Right hindlimb (tissue), 1 donor: ENCODE data around the gene RAB11FIP4.
"Not testable (repeated sequence)": the region's sequence is repeated elsewhere in the genome, so short reads cannot be mapped to it uniquely, and the experiment has no call there.

Experiments
- DNase-seq: peaks from one replicate; pipeline ENCODE4 v3.0.0-alpha.2; 2018

The RAB11FIP4 gene

GRCh38 chr17:31391496-31391949, at the start of gene RAB11FIP4:
RAB11FIP4 (plus strand) TSS chr17:31391675; CDS start chr17:31391853, 178 bp downstream.
- peak; percentile 48 for DNase-seq

GRCh38 chr17:31345191-31345747, 46.2 kb upstream of the RAB11FIP4 start:
- DNase-seq, result not testable (repeated sequence)

- no peak for DNase-seq
Observed at GRCh38 chr17:31349454-31349853, 42.0 kb upstream of the RAB11FIP4 start.

GRCh38 chr17:31355935-31356334, 35.5 kb upstream of the RAB11FIP4 start:
- DNase-seq, result no peak

- no peak for DNase-seq
Observed at GRCh38 chr17:31357091-31357490, 34.4 kb upstream of the RAB11FIP4 start.

- DNase-seq, result no peak
Observed at GRCh38 chr17:31357839-31358394, 33.6 kb upstream of the RAB11FIP4 start.

- DNase-seq, result no peak
Observed at GRCh38 chr17:31364012-31364411, 27.5 kb upstream of the RAB11FIP4 start.

- DNase-seq, result no peak
Observed at GRCh38 chr17:31366088-31366487, 25.4 kb upstream of the RAB11FIP4 start.

- no peak for DNase-seq
Observed at GRCh38 chr17:31369266-31369665, 22.2 kb upstream of the RAB11FIP4 start.

- no peak for DNase-seq
Observed at GRCh38 chr17:31371511-31372097, 19.9 kb upstream of the RAB11FIP4 start.

- no peak for DNase-seq
Observed at GRCh38 chr17:31373150-31374093, 18.1 kb upstream of the RAB11FIP4 start.

GRCh38 chr17:31374094-31374447, 17.4 kb upstream of the RAB11FIP4 start:
- DNase-seq, result no peak

- DNase-seq, result no peak
Observed at GRCh38 chr17:31374503-31374902, 17.0 kb upstream of the RAB11FIP4 start.

GRCh38 chr17:31378638-31379037, 12.8 kb upstream of the RAB11FIP4 start:
- no peak for DNase-seq

GRCh38 chr17:31379597-31380205, 11.8 kb upstream of the RAB11FIP4 start:
- no peak for DNase-seq

- no peak for DNase-seq
Observed at GRCh38 chr17:31381165-31381668, 10.3 kb upstream of the RAB11FIP4 start.

- not testable (repeated sequence) for DNase-seq
Observed at GRCh38 chr17:31382668-31383275, 8.7 kb upstream of the RAB11FIP4 start.

- DNase-seq, result not testable (repeated sequence)
Observed at GRCh38 chr17:31383488-31383887, 8.0 kb upstream of the RAB11FIP4 start.

GRCh38 chr17:31385428-31386285, 5.8 kb upstream of the RAB11FIP4 start:
- no peak for DNase-seq

- no peak for DNase-seq
Observed at GRCh38 chr17:31386542-31387075, 4.9 kb upstream of the RAB11FIP4 start.

GRCh38 chr17:31387438-31387837, 4.0 kb upstream of the RAB11FIP4 start:
- no peak for DNase-seq
